Activated CD4-positive, alpha-beta memory T cell treated with anti-CD3 and anti-CD28 coated beads for 36 hours (primary cell): ENCODE data around the gene AP3D1. TPM values are rescaled to one million over a fixed set of nuclear protein-coding genes. Genes with fewer than 3 reads are reported as not detected.

Experiments used
- CTCF ChIA-PET: fragments of 350-600 bp; sonication (Branson Sonifier 250); formaldehyde crosslinking; loops from one replicate; lab custom pipeline; 2021; ENCODE audit warnings: antibody characterized with exemption, inconsistent platforms; lab: Charles Lee
- POLR2A ChIA-PET: fragments of 350-600 bp; sonication (Branson Sonifier 250); formaldehyde crosslinking; loops from one replicate; lab custom pipeline; 2021; ENCODE audit warnings: antibody characterized with exemption; lab: Charles Lee
- DNase-seq: peaks from one replicate; pipeline ENCODE4 v3.0.0-alpha.2; 2020
- H3K27ac Mint-ChIP-seq: one replicate; pipeline ENCODE4 v1.8.0; 2021; ENCODE audit warnings: mixed read lengths
- H3K27me3 Mint-ChIP-seq: one replicate; pipeline ENCODE4 v1.8.0; 2021; ENCODE audit warnings: mixed read lengths
- H3K36me3 Mint-ChIP-seq: one replicate; pipeline ENCODE4 v1.8.0; 2021; ENCODE audit warnings: mixed read lengths
- H3K4me1 Mint-ChIP-seq: one replicate; pipeline ENCODE4 v1.8.0; 2021; ENCODE audit warnings: low read depth, mixed read lengths
- H3K4me3 Mint-ChIP-seq: one replicate; pipeline ENCODE4 v1.8.0; 2021; ENCODE audit warnings: mild to moderate bottlenecking, mixed read lengths
- H3K9me3 Mint-ChIP-seq: one replicate; pipeline ENCODE4 v1.8.0; 2021; ENCODE audit warnings: mixed read lengths
- intact Hi-C: fragments of 100-400 bp; cut with micrococcal nuclease; formaldehyde crosslinking; loops from one replicate; pipeline ENCODE4 v1.15.1; 2023
- total RNA-seq, 2 experiments: library from RNA; stranded (reverse); gene quantifications; one replicate each; pipeline ENCODE4 v1.2.3, GENCODE V29; 2021

Gene AP3D1
- total RNA-seq, 2 experiments from 2014 or later: 84.6 to 89.1 TPM

DNA sequence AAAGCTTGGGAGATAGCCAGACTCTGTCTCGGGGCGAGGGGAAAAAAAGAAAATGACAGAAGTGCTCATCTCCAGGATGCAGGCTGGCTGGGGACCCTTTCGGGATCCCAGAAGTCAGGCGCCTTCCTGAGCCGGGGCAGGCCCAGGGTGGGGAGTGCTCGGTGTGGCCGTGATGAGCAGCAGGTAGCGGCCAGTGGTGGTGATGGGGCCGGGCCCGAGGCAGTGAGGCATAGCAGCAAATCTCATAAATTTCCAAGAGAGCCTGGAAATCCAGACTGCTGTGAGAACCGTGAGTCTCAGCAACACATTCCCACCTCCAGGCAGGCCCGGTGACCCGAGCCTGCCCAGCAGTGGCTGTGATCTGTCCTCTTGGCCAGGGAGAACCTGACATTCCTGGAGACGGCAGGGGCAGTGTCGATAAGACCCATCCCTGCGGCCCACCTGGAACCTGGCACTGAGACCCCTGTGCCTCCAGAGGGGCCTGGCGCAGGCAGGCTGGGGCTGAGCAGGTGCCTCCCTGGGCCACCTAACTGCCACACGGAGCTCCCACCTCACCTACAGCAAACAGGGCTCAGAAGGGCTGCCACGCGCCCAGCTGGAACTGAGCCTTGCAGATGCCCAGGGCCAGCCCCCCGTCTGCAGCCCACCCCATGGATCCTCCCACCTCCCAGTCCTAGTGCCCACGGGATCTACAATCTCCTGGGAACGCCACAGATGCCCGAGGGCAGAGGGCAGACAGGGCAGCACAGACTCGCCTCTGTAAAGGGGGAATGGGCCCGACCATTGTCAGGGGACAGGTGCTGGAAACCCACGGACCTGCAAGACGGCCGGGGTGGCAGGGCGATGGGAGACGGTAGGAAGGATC is 31.2 kb downstream of the AP3D1 start:
- Mint-ChIP-seq H3K27me3 (no peaks in the 10 kb centered on the region), H3K36me3 (peaks cover 32% of the 10 kb centered on the region), H3K4me1 (no peaks in the 10 kb centered on the region), H3K4me3 (no peak overlapping the region), H3K9me3 (no peaks in the 10 kb centered on the region), H3K27ac (no peak overlapping the region)
- ChIA-PET POLR2A (no interaction called here), CTCF (no interaction called here)
- no peak for DNase-seq
- intact Hi-C loops: no loop called here

DNA sequence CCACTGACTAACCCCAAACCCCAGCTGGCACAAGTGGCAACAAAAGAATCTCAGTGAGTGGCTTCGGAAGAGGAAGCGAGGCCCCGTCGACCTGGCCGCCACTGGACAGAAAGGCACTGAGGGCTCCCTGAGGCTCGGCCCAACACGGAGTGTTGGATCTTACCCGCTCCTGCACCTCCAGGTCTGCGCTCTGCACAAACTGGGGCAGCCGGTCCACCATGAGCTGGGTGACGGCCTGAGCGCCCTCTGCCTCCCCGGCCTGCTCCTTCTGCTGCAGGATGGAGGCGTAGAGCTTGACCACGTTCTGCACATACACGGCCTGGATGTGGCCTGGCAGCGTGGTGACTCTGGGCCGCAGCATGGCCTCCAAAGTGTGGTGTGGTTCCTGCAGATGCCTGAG is 32.9 kb downstream of the AP3D1 start:
- H3K36me3 Mint-ChIP-seq: peaks cover 33% of the 10 kb centered on the region

GRCh38 chr19:2117215-2117960 is 34.0 kb downstream of the AP3D1 start:
- CTCF ChIA-PET: no interaction called here
- Mint-ChIP-seq H3K27ac (no peak overlapping the region), H3K4me1 (peaks cover under 1% of the 10 kb centered on the region)

More for the DNA sequence above, 32.9 kb downstream of the AP3D1 start:
- no peak for DNase-seq
- POLR2A ChIA-PET: no interaction called here
- no peaks in the 10 kb centered on the region for H3K4me1 Mint-ChIP-seq
- no peaks in the 10 kb centered on the region for H3K27me3 Mint-ChIP-seq
- no peaks in the 10 kb centered on the region for H3K9me3 Mint-ChIP-seq
- no peak overlapping the region for H3K4me3 Mint-ChIP-seq
- intact Hi-C loops: no loop called here
- no peak overlapping the region for H3K27ac Mint-ChIP-seq
- CTCF ChIA-PET: no interaction called here

GRCh38 chr19:2116507-2116906 is 34.9 kb downstream of the AP3D1 start:
- Mint-ChIP-seq H3K4me1 (peaks cover 5% of the 10 kb centered on the region), H3K36me3 (peaks cover 32% of the 10 kb centered on the region), H3K9me3 (no peaks in the 10 kb centered on the region), H3K27ac (no peak overlapping the region), H3K4me3 (no peak overlapping the region), H3K27me3 (no peaks in the 10 kb centered on the region)
- POLR2A ChIA-PET: no interaction called here
- DNase-seq: no peak
- intact Hi-C loops: no loop called here
- CTCF ChIA-PET: interaction anchor here (1.3 kb wide), 1 partner anchor 19 kb away, joined by 3 read pairs; no protein-coding TSS in a partner anchor

More at GRCh38 chr19:2117215-2117960, 34.0 kb downstream of the AP3D1 start:
- DNase-seq: no peak
- intact Hi-C loops: no loop called here
- H3K9me3 Mint-ChIP-seq: no peaks in the 10 kb centered on the region
- H3K36me3 Mint-ChIP-seq: peaks cover 34% of the 10 kb centered on the region
- no peak overlapping the region for H3K4me3 Mint-ChIP-seq
- H3K27me3 Mint-ChIP-seq: no peaks in the 10 kb centered on the region
- POLR2A ChIA-PET: no interaction called here

DNA sequence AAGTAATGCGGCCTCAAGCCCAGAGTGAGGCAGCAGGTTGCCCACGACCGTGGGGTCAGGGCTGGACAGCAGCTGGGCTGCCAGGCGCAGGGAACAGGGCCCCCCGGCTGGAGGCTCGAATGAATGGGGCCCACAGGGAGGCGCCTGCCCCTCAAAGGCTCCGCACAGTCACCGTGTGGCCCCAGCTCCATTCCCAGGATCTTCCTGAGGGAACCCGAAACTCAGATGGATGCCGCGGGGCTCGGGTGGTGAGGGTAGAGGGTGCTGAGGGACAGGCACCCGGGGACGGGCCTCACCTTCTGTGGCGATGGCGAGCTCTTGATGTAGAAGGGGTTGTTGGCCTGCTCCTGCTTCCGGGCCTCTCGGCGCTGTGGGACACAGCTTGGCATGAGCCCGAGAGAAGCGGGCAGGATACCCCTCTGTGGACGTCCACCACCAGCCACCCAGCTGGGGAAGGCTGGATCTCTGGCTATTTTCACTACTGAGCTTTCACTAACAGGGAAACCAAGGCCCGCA is 35.4 kb downstream of the AP3D1 start:
- H3K27me3 Mint-ChIP-seq: no peaks in the 10 kb centered on the region
- no peak overlapping the region for H3K4me3 Mint-ChIP-seq
- ChIA-PET CTCF (interaction anchor here (1.3 kb wide), 1 partner anchor 19 kb away, joined by 3 read pairs; no protein-coding TSS in a partner anchor), POLR2A (no interaction called here)
- peaks cover 27% of the 10 kb centered on the region for H3K36me3 Mint-ChIP-seq
- H3K27ac Mint-ChIP-seq: no peak overlapping the region
- no peaks in the 10 kb centered on the region for H3K9me3 Mint-ChIP-seq
- intact Hi-C loops: no loop called here
- peaks cover 5% of the 10 kb centered on the region for H3K4me1 Mint-ChIP-seq
- DNase-seq: no peak

GRCh38 chr19:2115324-2115723 is 36.0 kb downstream of the AP3D1 start:
- POLR2A ChIA-PET: no interaction called here
- no peak overlapping the region for H3K27ac Mint-ChIP-seq
- no peaks in the 10 kb centered on the region for H3K27me3 Mint-ChIP-seq
- H3K36me3 Mint-ChIP-seq: peaks cover 22% of the 10 kb centered on the region
- CTCF ChIA-PET: interaction anchor here (1.3 kb wide), 1 partner anchor 18 kb away, joined by 3 read pairs; no protein-coding TSS in a partner anchor
- no peak for DNase-seq
- intact Hi-C loops: no loop called here
- no peak overlapping the region for H3K4me3 Mint-ChIP-seq
- H3K4me1 Mint-ChIP-seq: peaks cover 5% of the 10 kb centered on the region
- H3K9me3 Mint-ChIP-seq: no peaks in the 10 kb centered on the region

DNA sequence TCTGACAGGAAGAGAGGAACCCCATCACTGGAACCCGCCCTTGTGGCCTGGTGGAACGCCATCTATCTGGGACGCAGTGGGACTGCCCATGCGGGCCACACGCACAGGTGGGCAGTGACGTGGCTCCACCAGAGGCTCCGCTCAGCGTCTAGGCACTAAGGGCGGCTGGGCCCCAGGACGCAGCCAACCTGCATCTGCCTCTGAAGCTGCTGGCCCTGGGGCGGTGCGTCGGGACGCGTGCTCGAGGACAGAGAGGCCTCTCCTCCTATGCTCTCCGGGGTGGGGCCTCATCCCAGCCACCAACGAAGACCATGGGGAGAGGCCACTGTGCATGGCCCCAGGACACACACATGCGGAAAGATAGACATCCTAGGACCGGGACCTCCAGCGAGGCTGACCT is 36.5 kb downstream of the AP3D1 start:
- DNase-seq: no peak
- no peaks in the 10 kb centered on the region for H3K9me3 Mint-ChIP-seq
- H3K27ac Mint-ChIP-seq: no peak overlapping the region
- no peak overlapping the region for H3K4me3 Mint-ChIP-seq
- ChIA-PET CTCF (no interaction called here), POLR2A (no interaction called here)
- intact Hi-C loops: no loop called here
- peaks cover 22% of the 10 kb centered on the region for H3K36me3 Mint-ChIP-seq
- H3K27me3 Mint-ChIP-seq: no peaks in the 10 kb centered on the region
- H3K4me1 Mint-ChIP-seq: peaks cover 5% of the 10 kb centered on the region

GRCh38 chr19:2114218-2114617 is 37.1 kb downstream of the AP3D1 start:
- peaks cover 5% of the 10 kb centered on the region for H3K4me1 Mint-ChIP-seq
- peaks cover 24% of the 10 kb centered on the region for H3K36me3 Mint-ChIP-seq
- no peak overlapping the region for H3K27ac Mint-ChIP-seq
- no peak overlapping the region for H3K4me3 Mint-ChIP-seq
- no peak for DNase-seq
- H3K9me3 Mint-ChIP-seq: no peaks in the 10 kb centered on the region
- POLR2A ChIA-PET: no interaction called here
- CTCF ChIA-PET: no interaction called here
- intact Hi-C loops: no loop called here
- no peaks in the 10 kb centered on the region for H3K27me3 Mint-ChIP-seq

- Mint-ChIP-seq H3K9me3 (no peaks in the 10 kb centered on the region), H3K4me3 (no peak overlapping the region), H3K4me1 (peaks cover 5% of the 10 kb centered on the region), H3K27ac (no peak overlapping the region), H3K27me3 (no peaks in the 10 kb centered on the region), H3K36me3 (peaks cover 21% of the 10 kb centered on the region)
- no peak for DNase-seq
- ChIA-PET CTCF (interaction anchor here (1.4 kb wide), 1 partner anchor 94 kb away, joined by 10 read pairs; no protein-coding TSS in a partner anchor), POLR2A (no interaction called here)
- intact Hi-C loops: no loop called here
Observed at GRCh38 chr19:2113439-2114211, 37.7 kb downstream of the AP3D1 start.

- H3K36me3 Mint-ChIP-seq: peaks cover 29% of the 10 kb centered on the region
- peaks cover 5% of the 10 kb centered on the region for H3K4me1 Mint-ChIP-seq
- no peak overlapping the region for H3K27ac Mint-ChIP-seq
- no peaks in the 10 kb centered on the region for H3K9me3 Mint-ChIP-seq
- intact Hi-C loops: no loop called here
- H3K27me3 Mint-ChIP-seq: no peaks in the 10 kb centered on the region
- no peak overlapping the region for H3K4me3 Mint-ChIP-seq
- ChIA-PET POLR2A (no interaction called here), CTCF (interaction anchor here (0.6 to 1.4 kb wide), 2 partner anchors 93 to 115 kb away, joined by 6 to 10 read pairs; no protein-coding TSS in a partner anchor)
- DNase-seq: no peak
Observed at GRCh38 chr19:2112516-2113320, 38.6 kb downstream of the AP3D1 start.

GRCh38 chr19:2111886-2112285 is 39.5 kb downstream of the AP3D1 start:
- no peak for DNase-seq
- CTCF ChIA-PET: no interaction called here
- POLR2A ChIA-PET: no interaction called here
- Mint-ChIP-seq H3K36me3 (peaks cover 31% of the 10 kb centered on the region), H3K9me3 (no peaks in the 10 kb centered on the region), H3K4me3 (no peak overlapping the region), H3K27ac (no peak overlapping the region), H3K4me1 (peaks cover 5% of the 10 kb centered on the region), H3K27me3 (no peaks in the 10 kb centered on the region)
- intact Hi-C loops: no loop called here
